ENCODE results near the gene DPF1. TPM values are rescaled to one million over a fixed set of nuclear protein-coding genes. Genes with fewer than 3 reads are reported as not detected.

DPF1 gene
- total RNA-seq, 2 experiments from 2014 or later: 0.12 to 0.20 TPM

DNA sequence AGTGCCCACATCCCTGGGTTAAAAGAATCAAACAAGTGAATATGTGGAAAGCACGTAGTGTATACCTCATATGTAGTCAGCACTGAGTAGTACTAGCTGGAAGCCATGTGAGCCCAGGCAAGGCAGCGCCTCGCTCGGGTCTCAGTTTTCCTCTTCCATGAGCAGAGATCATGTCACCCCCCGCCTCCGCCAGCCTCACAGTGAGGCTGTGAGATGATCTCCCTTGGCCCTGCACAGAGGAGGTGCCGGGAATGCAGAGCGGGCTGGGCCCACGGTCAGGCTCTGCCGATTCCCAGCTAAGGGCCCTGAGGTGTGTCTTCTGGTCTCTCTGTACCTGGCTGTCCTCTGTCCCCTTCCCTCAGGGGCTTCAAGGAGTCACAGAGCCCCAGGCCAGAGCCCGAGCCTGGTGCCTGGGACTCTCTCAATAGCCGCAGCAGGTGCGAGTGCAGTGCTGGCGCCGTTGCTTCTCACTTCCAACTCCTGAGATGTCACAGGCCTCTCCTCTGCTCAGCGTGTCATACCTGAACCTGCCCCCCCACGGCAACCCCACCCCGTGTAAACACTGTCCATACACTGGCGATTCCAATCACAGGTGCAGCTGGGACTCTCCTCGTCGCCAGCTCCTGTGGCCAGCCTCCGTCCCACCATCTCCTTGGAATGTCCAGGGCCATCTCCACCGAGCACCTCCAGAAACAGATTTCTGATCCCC is 26.9 kb downstream of the DPF1 start:
- H3K27ac Mint-ChIP-seq: no peak overlapping the region
- POLR2A ChIA-PET: no interaction called here
- CTCF ChIA-PET: no interaction called here
- H3K4me1 Mint-ChIP-seq: no peaks in the 10 kb centered on the region
- DNase-seq: no peak
- peaks cover 3% of the 10 kb centered on the region for H3K36me3 Mint-ChIP-seq (ENCODE audit: low read depth)
- no peak overlapping the region for H3K4me3 Mint-ChIP-seq
- no peaks in the 10 kb centered on the region for H3K27me3 Mint-ChIP-seq
- H3K9me3 Mint-ChIP-seq: peaks cover 4% of the 10 kb centered on the region

- Mint-ChIP-seq H3K4me3 (no peak overlapping the region), H3K27me3 (no peaks in the 10 kb centered on the region), H3K27ac (no peak overlapping the region), H3K36me3 (ENCODE audit: low read depth) (peaks cover 3% of the 10 kb centered on the region), H3K4me1 (no peaks in the 10 kb centered on the region), H3K9me3 (peaks cover 4% of the 10 kb centered on the region)
- no peak for DNase-seq
- ChIA-PET POLR2A (no interaction called here), CTCF (no interaction called here)
Measured at GRCh38 chr19:38196245-38196837, 27.7 kb downstream of the DPF1 start.

DNA sequence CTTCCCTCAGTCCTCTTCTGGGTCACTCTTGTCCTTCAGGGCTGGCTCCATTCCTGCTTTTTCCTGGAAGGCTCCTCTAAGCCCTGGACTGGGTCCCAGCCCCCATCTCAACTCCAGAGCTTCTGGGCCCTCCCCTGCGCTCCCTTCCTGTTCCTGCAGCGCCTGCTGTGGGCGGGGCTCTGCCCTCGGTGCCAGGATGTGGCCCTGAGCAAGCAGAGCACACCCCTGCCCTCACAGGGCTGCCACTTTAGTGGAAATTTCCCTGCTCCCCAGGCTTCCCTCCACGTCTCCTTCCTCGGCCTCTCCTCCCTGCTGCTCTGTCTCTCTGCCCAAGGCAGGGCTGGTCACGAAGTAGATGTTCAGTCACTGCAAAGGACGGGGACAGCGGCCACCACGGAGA is 28.8 kb downstream of the DPF1 start:
- CTCF ChIA-PET: interaction anchor here (0.8 kb wide), 1 partner anchor 278 kb away, joined by 3 read pairs; no protein-coding TSS in a partner anchor
- no peak for DNase-seq
- Mint-ChIP-seq H3K9me3 (peaks cover 4% of the 10 kb centered on the region), H3K27ac (no peak overlapping the region), H3K4me3 (no peak overlapping the region), H3K4me1 (no peaks in the 10 kb centered on the region), H3K36me3 (ENCODE audit: low read depth) (peaks cover 3% of the 10 kb centered on the region), H3K27me3 (no peaks in the 10 kb centered on the region)
- POLR2A ChIA-PET: no interaction called here

DNA sequence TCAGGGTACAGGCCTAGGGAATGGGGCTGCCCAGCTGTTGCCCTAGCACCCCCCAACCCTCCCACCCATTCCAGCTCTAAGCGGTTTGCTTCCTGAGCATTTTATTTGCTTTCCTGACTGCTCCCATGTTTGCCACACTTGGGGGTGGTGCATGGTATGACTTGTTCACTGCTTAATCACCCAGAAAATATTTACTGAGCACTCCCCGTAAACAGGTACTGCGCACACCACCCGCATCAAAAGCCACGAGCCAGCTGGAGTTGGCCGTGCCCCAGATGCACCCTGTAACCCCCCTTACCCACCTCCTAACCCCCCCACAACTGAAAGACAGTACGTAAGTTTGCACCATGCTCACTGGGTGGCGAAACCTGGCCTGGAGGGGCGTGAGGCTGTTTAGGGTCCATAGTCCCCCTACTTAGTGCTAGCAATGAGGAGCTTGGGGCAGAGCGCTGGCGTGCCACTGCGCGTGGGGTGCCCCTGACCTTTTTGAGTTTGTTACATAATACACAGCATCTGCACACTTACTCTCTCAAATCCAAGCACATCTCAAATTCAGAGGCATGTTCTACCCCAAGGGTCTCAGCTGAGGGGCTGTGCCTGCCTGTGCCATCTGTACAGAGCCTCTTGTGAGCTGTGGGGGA is 29.8 kb downstream of the DPF1 start:
- DNase-seq: no peak
- Mint-ChIP-seq H3K9me3 (peaks cover 4% of the 10 kb centered on the region), H3K36me3 (ENCODE audit: low read depth) (peaks cover 3% of the 10 kb centered on the region), H3K4me3 (no peak overlapping the region), H3K4me1 (peaks cover 2% of the 10 kb centered on the region), H3K27ac (no peak overlapping the region), H3K27me3 (no peaks in the 10 kb centered on the region)
- ChIA-PET POLR2A (no interaction called here), CTCF (interaction anchor here (0.8 kb wide), 1 partner anchor 277 kb away, joined by 3 read pairs; no protein-coding TSS in a partner anchor)

DNA sequence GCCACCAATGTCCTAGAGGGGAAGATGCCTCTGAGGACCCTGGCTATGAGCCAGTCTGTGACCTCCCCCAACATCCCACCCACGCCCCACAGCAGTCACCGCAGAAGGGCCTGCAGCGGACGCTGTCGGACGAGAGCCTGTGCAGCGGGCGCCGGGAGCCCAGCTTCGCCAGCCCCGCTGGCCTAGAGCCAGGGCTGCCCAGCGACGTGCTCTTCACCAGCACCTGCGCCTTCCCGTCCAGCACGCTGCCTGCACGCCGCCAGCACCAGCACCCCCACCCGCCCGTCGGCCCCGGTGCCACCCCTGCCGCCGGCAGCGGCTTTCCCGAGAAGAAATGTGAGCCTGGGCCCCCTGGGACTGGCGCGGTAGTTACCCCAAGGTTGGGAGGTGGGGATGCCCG is 30.6 kb downstream of the DPF1 start:
- H3K9me3 Mint-ChIP-seq: peaks cover 4% of the 10 kb centered on the region
- ChIA-PET CTCF (no interaction called here), POLR2A (no interaction called here)

GRCh38 chr19:38191747-38192146 is 32.3 kb downstream of the DPF1 start:
- Mint-ChIP-seq H3K9me3 (peaks cover 4% of the 10 kb centered on the region), H3K36me3 (ENCODE audit: low read depth) (peaks cover 3% of the 10 kb centered on the region), H3K27me3 (no peaks in the 10 kb centered on the region), H3K27ac (no peak overlapping the region), H3K4me1 (peaks cover 6% of the 10 kb centered on the region), H3K4me3 (no peak overlapping the region)
- POLR2A ChIA-PET: no interaction called here
- no peak for DNase-seq
- CTCF ChIA-PET: no interaction called here

More for the DNA sequence above, 30.6 kb downstream of the DPF1 start:
- no peaks in the 10 kb centered on the region for H3K27me3 Mint-ChIP-seq
- DNase-seq: no peak
- peaks cover 3% of the 10 kb centered on the region for H3K36me3 Mint-ChIP-seq (ENCODE audit: low read depth)
- no peak overlapping the region for H3K27ac Mint-ChIP-seq
- no peak overlapping the region for H3K4me3 Mint-ChIP-seq
- H3K4me1 Mint-ChIP-seq: peaks cover 6% of the 10 kb centered on the region

GRCh38 chr19:38190793-38191192 is 33.2 kb downstream of the DPF1 start:
- H3K27ac Mint-ChIP-seq: no peak overlapping the region
- H3K27me3 Mint-ChIP-seq: no peaks in the 10 kb centered on the region
- peaks cover 3% of the 10 kb centered on the region for H3K36me3 Mint-ChIP-seq (ENCODE audit: low read depth)
- ChIA-PET POLR2A (no interaction called here), CTCF (no interaction called here)
- peaks cover 4% of the 10 kb centered on the region for H3K9me3 Mint-ChIP-seq
- DNase-seq: no peak
- no peak overlapping the region for H3K4me3 Mint-ChIP-seq
- peaks cover 6% of the 10 kb centered on the region for H3K4me1 Mint-ChIP-seq

GRCh38 chr19:38190061-38190460 is 34.0 kb downstream of the DPF1 start:
- Mint-ChIP-seq H3K9me3 (peaks cover 1% of the 10 kb centered on the region), H3K4me1 (peaks cover 6% of the 10 kb centered on the region), H3K36me3 (ENCODE audit: low read depth) (no peaks in the 10 kb centered on the region), H3K27ac (no peak overlapping the region), H3K27me3 (no peaks in the 10 kb centered on the region), H3K4me3 (no peak overlapping the region)
- ChIA-PET POLR2A (no interaction called here), CTCF (no interaction called here)
- no peak for DNase-seq

DNA sequence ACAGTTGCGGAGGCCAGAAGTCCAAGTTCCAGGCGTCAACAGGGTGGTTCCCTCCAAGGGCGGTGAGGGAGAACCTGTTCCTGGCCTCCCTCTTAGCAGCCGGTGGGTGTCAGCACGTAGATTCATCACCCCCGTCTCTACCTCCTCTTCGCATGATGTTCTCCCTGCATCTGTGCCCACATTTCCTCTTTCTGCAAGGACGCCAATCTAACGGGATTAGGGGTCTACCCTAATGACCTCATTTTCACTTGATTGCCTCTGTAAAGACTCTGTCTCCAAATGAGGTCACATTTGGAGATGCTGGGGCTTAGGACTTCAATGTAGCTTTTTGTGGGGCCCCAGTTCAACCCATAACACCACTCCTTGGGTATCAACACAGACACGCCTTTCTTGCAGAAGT is 38.5 kb downstream of the DPF1 start:
- DNase-seq: no peak
- ChIA-PET CTCF (no interaction called here), POLR2A (no interaction called here)
- no peak overlapping the region for H3K4me3 Mint-ChIP-seq
- peaks cover 6% of the 10 kb centered on the region for H3K4me1 Mint-ChIP-seq
- peaks cover 4% of the 10 kb centered on the region for H3K36me3 Mint-ChIP-seq (ENCODE audit: low read depth)
- H3K27me3 Mint-ChIP-seq: no peaks in the 10 kb centered on the region
- no peak overlapping the region for H3K27ac Mint-ChIP-seq
- peaks cover 4% of the 10 kb centered on the region for H3K9me3 Mint-ChIP-seq

- POLR2A ChIA-PET: no interaction called here
- no peak for DNase-seq
- Mint-ChIP-seq H3K9me3 (peaks cover 4% of the 10 kb centered on the region), H3K36me3 (ENCODE audit: low read depth) (peaks cover 4% of the 10 kb centered on the region), H3K27me3 (no peaks in the 10 kb centered on the region), H3K27ac (no peak overlapping the region), H3K4me1 (peaks cover 5% of the 10 kb centered on the region), H3K4me3 (no peak overlapping the region)
- CTCF ChIA-PET: no interaction called here
Measured at GRCh38 chr19:38184815-38185214, 39.2 kb downstream of the DPF1 start.

- Mint-ChIP-seq H3K4me3 (no peak overlapping the region), H3K27ac (no peak overlapping the region), H3K27me3 (no peaks in the 10 kb centered on the region), H3K9me3 (peaks cover 6% of the 10 kb centered on the region), H3K4me1 (no peaks in the 10 kb centered on the region), H3K36me3 (ENCODE audit: low read depth) (peaks cover 8% of the 10 kb centered on the region)
- ChIA-PET CTCF (no interaction called here), POLR2A (no interaction called here)
- DNase-seq: no peak
Measured at GRCh38 chr19:38183251-38183897, 40.6 kb downstream of the DPF1 start.

GRCh38 chr19:38182536-38183210 is 41.3 kb downstream of the DPF1 start:
- no peak for DNase-seq
- Mint-ChIP-seq H3K4me3 (no peak overlapping the region), H3K4me1 (no peaks in the 10 kb centered on the region), H3K27ac (no peak overlapping the region), H3K27me3 (no peaks in the 10 kb centered on the region), H3K9me3 (peaks cover 6% of the 10 kb centered on the region), H3K36me3 (ENCODE audit: low read depth) (peaks cover 8% of the 10 kb centered on the region)
- POLR2A ChIA-PET: no interaction called here
- CTCF ChIA-PET: no interaction called here

DNA sequence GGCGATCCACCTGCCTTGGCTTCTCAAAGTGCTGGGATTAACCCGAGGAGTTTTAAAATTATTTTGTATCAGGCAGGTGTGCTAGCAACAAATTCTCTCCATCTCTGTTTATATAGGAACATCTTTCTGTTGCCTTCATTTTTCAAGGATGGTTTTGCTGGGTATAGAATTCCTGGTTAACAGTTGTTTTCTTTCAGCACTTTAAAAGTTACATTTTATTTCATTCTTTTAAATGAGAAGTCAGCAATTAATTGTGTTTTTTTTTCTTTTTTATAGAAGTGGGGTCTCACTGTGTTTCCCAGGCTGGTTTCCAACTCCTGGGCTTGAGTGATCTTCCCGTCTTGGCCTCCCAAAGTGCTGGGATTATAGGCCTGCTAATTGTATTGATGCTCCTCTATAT is 44.0 kb downstream of the DPF1 start:
- DNase-seq: no peak
- Mint-ChIP-seq H3K27me3 (no peaks in the 10 kb centered on the region), H3K4me1 (no peaks in the 10 kb centered on the region), H3K4me3 (no peak overlapping the region), H3K9me3 (peaks cover 6% of the 10 kb centered on the region), H3K27ac (no peak overlapping the region), H3K36me3 (ENCODE audit: low read depth) (peaks cover 8% of the 10 kb centered on the region)
- POLR2A ChIA-PET: no interaction called here
- CTCF ChIA-PET: no interaction called here

Measured in activated CD4-positive, alpha-beta T cell treated with anti-CD3 and anti-CD28 coated beads, Interleukin-2, amount 10 ng/mL, durations not matched to agents 7 days and 5 days (primary cell).